ENCODE data around the gene FAM53A.

- TF ChIP-seq CTCF (IDR thresholded peaks at IDR 0.05 in 2 of 3, conservative IDR thresholded peaks at IDR 0.05 in 1 of 3; ENCODE audit: control insufficient read depth in 2 of 3, extremely low read depth in 1 of 3, insufficient read depth in 1 of 3, low read depth in 3 of 3, low read length in 3 of 3) (no peak), POLR2A (IDR thresholded peaks at IDR 0.05; ENCODE audit: low read depth, low read length) (no peak), EP300 (IDR thresholded peaks at IDR 0.05; ENCODE audit: borderline replicate concordance in 1 of 2, control insufficient read depth in 1 of 2, low read depth in 2 of 2, low read length in 2 of 2) (no peak), SRF (IDR thresholded peaks at IDR 0.05; ENCODE audit: low read depth in 2 of 2, low read length in 2 of 2) (no peak), MYC (IDR thresholded peaks at IDR 0.05; ENCODE audit: insufficient read depth, insufficient read length, insufficient replicate concordance, low read length, severe bottlenecking) (no peak), MXI1 (IDR thresholded peaks at IDR 0.05; ENCODE audit: low read depth, low read length) (no peak), BCL3 (IDR thresholded peaks at IDR 0.05; ENCODE audit: borderline replicate concordance, insufficient read depth, low read depth, low read length, poor library complexity, severe bottlenecking) (no peak), ETV6 (conservative IDR thresholded peaks at IDR 0.05 in 1 of 2, IDR thresholded peaks at IDR 0.05 in 1 of 2; ENCODE audit: borderline replicate concordance in 1 of 2, low read depth in 1 of 2) (no peak)
Observed at GRCh38 chr4:1675802-1676137, 8.3 kb downstream of the FAM53A start.

All from GM12878 (cell line).